Stimulated activated CD4-positive, alpha-beta T cell treated with anti-CD3 and anti-CD28 coated beads, Interleukin-1b, Interleukin-23, amount 100 ng/mL, for 4 hours (primary cell): Measurements from ENCODE around the gene SH3RF3.
A peak's percentile ranks its signal among the peaks of the same experiment; 100 is the strongest.

Experiments used
- DNase-seq, 2 donors: peaks; one replicate each; pipeline ENCODE4 v3.0.0-alpha.2; 2020; ENCODE audit warnings: low read depth in 2 of 2

Gene SH3RF3

DNA sequence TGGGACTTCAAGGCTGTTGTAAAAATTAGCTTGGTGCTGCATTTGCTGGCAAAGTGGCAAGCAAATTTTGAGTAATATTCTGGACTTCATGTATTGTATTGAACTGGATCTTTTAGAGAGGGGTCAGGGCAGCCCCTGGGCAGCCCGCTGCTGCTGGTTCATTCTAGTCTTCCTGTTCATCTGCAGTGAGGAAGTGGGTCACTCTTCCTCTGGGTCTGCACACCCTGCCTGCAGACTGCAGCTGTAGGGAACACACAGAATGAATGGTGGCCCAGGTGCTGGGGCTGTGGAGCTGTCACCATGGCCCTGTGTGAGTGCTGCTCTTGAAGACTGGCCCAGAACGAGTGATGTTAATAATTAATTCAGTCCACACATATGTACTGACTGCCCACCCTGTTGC, 9.4 kb downstream of the SH3RF3 start:
- no peak for DNase-seq

DNA sequence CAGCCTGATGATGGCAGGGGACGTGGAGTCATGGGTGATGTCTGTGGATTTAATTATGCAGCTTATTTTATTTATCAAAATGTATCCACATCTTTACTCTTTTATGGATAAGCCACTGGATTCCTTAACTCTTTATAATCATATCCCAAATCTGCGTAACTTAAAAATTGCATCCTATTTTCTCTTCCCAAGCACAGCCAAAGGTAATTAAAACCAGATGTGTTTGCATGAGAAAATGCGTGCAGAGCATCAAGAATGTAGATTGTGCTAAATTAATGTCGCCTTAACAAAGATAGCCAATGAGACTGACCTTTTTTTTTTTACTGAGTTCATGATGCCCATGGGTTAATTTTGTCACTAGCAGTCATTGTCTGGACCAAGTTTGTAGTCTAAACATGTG, 10.0 kb downstream of the SH3RF3 start:
- DNase-seq, result no peak

DNA sequence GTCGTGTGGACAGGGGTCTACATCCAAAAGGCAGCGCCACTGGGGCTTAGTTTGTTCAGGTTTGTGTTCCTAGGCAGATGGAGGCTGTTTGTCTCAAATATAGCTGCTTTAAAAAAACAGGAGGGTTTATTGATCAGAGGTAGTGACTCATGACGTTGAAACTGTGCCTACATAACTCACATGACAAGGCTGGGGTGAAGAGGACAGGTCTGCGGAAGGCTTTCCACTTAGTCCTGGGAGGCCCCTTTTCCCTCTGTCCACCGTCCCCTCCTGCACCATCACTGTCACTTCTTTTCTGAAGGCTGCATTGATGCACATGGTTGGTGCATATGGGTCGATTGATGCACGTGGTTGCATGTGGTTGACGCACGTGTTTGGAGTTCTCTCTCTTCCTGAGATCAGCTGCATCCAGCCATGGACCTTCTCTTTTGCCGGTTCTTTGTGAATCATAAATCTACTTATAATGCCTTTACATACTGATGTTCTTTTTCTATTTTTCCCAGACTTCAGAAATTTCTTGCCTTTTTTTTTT, 10.9 kb downstream of the SH3RF3 start:
- no peak for DNase-seq

DNA sequence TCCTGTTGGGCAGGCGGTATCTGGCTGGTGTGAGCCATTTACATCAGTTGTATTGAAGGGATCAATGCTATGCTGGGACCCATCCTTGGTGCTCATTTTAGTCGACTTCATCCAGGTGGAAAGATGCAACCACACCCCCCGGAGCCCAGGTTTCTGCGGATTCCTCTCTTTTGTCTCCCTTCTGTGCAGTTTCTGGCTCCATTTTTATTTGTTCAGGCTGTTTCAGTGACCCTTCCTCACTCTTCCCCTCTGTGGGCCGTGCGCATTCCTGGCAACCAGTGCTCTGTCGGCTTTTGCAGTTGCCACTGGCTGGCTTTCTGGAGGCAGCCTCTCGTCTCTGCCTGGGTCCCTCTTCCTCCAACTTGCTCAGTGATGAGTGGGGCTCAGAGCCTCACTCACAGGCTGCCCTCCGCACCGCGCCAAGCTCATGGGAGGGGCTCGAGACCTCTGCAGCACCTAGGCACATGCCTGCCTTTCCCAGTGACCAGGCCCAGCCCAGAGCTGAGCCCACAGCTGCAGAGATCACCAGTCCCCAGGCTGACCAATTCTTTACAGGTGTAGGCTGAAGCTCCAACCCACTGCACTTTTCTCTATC, 12.1 kb downstream of the SH3RF3 start:
- DNase-seq, result no peak

DNA sequence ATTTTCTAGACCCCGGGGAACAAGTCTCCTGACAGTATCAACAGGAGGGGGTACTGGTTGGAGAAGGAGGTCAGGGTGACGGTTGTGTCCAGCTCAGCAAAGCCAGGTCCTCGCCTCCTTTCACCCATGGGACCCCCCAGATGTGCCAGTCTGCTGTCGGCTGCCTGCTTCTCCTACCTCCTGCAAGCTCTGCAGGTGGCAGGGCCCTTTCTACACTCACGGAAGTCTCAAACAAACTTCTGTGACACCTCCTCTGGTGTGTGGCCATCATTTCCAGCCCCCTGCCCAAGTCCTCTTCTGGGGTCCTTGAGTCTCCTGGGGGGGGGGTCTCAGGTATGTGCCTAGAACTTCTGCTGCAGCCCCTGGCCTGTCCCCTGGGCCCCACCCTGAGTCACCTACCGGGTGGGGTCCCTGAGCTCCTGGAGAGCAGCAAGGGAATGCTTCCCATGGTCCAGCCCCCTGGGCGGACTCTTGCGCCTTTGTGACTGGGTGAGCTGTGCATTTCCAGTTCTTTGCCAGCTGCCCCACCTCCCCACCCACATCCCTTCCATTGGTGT, 12.8 kb downstream of the SH3RF3 start:
- DNase-seq, result no peak

DNA sequence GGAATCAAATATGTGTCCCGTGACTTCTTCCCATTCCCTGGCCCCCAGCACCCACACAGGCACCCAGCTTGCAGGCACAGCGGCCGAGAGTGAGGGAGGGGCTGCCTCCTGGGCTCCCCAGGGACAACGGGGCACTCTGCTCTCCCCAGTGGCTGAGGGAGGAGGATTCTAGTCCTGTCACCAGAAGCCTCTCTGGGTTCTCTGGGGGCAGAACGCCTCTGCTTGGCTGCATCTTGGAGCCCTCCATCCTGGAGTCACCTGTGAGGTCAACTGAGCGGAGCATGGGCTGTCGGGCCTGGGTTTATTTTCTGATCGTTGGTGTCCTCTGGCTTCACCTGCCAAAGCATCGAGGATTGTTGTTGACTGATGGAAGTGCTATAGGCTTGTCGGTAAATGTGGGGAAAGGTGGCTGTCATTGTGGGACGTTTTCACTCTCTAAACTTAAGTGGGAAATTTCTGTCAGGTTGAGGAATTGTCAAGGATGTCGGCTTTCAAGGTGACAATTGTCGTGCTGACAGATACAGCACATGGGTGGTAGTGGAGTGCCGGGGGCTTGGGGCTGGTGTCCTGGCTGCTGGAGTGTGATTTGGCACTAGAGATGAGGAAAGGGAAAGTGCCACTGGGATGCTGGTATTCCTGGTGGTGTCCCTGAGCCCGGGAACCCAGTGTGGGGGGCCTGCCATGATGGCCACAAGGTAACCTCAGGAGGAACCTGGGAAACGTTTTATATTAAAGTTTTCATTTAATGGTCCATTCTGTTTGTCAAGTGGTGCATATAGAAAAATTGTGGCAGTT, 13.6 kb downstream of the SH3RF3 start:
- DNase-seq, result no peak

DNA sequence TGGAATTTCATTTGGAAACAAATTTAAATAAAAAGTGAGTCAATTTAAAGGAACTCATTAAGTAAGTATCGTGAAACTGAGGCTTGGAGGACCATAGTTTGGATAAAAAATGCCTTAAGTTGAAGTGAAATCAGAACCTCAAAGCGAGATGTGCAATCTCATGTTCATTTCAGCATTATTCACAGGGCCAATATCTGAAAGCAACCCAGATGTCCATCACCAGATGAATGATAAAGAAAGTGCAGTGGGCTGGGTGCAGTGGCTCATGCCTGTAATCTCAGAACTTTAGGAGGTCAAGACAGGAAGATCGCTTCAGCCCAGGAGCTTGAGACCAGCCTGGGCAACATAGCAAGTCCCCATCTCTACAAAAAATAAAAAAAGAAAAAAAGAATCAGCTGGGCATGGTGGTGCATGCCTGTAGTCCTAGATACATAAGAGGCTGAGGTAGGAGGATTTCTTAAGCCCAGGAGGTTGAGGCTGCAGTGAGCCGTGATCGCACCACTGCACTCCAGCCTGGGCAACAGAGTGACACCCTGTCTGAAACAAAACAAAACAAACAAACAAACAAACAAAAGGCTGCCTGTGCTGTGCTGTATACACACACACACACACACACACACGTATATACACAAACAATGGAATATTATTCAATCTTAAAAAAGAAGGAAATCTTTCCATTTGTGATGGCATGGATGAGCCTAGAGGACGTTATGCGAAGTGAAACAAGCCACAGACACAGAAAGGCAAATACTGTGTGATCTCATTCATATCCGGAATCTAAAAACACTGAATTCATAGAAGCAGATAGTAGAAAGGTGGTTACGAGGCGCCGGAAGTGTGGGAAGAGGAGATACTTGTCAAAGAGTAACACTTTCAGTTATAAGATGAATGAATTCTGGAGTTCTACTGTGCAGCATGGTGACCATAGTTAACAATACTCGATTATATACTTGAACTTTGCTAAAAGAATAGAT, 14.5 kb downstream of the SH3RF3 start:
- peak; percentile 35 to 37 for DNase-seq

DNA sequence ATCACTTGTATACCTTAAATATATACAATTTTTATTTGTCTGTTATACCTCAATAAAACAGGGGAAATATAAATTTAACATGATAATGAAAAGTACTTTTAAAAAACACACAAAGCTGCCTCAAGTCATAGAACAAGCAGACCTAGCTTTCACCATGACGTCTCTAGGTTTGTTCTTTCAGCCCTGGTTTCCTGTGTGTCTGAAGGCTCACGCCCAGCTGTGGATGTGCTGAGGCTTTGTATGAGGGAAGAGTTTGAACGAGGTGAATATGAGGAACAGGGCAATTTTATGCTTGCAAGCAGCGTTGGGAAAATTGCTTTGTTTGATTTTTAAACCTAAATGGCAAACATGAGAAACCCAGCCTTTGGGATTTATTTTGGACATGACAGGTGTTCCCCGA, 15.3 kb downstream of the SH3RF3 start:
- no peak for DNase-seq

DNA sequence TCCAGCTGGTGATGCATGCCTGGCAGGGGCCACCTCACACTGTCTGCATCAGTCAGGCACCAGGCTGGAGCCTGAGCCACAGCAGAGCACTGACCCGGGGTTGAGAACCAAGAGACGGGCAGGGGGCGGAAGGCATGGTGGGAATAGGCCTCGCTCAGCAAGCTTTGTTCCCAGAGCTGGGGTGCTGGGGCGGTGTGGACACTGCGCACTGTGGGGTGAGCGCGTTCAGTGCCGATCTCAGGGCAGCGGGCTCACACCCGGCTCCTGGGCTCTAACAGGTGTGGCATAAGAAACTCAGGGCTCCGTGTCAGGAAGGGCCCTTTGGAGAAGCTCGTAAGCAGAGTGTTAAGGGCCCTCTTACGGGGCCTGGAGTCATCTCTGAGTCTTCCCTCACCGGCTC, 15.7 kb downstream of the SH3RF3 start:
- no peak for DNase-seq

DNA sequence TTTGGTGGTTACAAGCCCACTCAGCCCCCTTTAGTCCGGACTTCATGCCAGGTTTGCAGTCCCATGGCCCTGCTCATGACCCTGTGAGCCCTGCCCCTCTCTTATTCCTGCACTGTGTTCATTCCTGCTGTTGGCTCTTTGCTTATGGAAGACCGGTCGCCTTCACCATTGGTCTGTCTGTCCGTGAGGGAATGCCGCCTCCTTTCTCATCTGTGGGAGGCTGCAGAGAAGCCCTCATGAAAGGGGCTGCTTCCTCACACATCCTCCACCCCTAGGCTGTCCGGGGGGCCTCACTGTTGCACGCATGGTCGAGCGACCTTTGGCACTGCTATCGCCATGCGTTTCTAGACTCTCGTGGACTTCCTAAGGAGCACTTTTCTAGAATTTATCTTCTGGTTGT, 16.3 kb downstream of the SH3RF3 start:
- DNase-seq, result no peak

DNA sequence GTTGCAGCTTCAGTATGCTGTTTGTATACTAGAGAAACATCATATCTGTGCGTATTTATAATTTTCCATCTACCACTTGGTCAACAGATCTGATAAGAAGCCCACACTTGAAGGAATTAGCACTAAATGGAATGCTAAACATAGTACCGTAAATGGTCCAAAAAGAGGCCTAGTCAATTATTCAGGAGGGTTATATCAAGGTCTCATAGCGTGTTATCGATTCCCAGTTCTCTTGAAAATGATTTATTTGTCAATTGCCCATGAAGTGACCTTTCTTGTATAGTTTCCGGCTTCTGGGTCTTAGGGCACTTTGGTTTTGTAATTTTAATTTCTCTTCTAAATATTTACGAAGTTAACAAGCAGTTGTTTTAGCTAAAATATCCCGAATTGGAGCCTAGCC, 18.4 kb downstream of the SH3RF3 start:
- no peak for DNase-seq

DNA sequence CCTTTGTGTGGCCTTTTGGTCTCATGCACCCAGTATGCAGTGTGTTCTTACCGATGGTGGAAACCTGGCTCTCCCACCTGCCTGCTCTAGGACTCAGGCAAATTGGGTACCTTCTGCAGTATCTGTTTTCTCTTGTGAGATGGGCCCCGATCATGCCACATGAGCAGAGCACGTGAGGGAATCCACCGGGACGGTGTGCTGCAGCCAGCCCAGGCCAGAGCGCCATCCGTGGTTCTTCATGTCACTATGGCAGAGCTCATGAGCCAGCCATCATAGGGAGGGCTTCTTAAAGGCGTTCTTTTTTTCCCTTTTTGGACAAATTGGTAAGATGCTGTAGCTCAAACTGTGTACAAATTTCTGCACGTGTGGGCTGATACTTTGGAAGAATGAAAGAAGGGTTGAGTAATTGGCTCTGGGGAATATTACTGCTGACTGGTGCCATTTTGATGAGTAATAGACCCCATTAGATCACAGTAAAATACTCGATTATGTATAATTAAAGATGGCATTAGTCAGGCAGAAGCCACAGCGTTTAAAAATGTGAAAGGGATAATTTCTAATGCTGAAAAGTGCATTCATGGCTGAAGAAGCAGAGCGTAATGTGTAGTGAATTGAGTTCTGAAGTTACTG, 19.2 kb downstream of the SH3RF3 start:
- no peak for DNase-seq

DNA sequence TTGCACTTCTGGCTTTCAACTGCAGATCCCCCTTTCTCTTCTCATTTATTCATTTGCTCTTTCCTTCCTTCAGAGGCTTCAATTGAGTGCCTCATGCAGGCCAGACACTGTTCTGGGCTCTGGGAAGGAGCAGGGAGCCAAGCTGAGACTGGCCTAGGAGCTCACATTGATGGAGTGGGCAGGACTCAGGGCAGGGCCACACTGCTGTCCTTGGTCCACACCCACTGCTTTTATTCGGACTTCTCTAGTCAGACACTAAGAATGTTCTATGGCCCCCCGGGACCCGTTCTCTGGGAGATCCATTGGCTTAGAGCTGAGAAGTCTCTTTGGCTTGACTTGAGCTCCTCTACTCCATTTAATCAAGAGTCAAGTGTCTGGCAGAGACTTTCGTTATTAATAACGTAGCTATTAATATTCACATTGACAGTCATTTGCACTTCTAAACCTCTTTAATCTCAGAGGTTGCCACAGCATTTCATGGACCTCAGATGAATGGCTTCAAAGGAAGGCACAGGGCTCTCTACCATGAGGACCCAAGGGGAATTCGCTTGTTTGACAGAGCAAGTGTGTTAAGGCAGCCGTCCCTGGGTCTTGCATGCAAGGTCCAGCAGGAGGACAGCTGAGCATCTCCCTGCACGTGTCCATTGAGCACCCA, 20.1 kb downstream of the SH3RF3 start:
- no peak for DNase-seq

DNA sequence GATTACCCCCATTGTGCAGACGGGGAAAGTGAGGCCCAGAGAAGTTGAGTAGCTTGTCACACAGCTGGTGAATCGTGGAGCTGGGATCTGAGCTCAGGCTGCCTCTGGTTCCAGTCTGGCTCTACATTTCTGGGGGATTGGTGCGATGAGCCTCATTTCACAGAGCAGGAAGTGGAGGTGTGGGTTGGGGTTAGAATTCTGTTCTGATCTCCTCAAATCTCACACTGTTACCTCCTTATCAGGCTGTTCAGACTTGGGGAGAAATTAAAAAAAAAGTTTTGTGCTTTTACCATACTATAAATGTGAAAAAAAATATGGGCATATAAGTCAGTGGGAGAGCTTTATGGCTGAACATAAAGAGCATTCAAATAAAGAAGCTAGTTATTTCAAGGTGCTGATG, 21.6 kb downstream of the SH3RF3 start:
- no peak for DNase-seq

DNA sequence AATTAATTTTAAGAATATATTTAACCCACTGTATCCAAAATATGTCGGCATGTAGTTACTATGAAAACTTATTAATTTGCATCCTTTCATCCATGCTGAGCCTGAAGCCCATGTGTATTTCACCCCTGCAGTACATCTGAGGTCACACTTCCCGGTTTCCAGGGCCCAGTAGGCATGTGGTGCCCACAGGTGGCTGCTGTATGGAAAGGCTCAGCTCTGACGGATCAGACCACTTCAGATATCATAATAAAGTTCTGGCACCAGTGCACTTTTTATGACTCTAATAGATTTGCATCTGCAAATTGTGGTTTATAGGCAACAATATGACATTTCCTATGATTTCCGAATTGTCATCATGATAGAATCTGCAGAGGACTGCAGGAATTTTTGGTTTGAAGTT, 22.5 kb downstream of the SH3RF3 start:
- no peak for DNase-seq

DNA sequence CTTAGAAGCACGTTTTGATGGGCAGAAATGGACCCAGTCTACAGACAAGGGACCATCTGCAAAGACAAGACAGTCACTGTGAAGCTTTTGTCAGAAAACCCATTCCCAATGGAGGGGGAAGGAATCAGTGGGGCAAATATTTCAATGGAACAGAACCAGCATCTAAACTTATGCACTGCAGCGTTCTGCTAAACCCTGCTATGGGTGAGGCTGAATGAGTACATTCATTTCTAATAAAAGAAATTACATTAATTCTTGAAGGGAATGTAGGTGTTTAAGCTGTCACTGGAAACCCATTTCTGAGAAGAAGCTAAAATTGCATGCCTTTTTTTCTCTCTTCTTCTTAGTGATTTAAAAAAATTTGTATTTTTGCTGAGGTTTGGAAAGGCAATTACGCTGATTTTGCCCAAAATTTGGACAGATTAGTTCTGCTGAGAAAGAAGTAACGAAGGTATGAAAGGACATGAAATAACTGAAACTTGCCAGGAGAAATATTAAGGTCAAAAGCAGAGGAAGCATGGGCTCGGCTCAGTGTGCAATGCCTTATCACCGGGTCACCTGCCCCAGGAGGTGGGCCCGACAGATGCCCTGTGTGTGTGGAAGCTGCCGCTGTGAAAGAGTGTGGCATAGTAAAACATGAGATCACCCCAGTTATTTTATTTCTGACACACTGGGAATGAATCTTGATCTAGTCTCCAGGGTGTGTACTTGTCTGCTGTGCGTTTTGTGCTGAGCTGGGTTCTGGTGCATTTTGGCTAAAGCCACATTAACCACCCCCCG, 24.2 kb downstream of the SH3RF3 start:
- DNase-seq, result no peak

DNA sequence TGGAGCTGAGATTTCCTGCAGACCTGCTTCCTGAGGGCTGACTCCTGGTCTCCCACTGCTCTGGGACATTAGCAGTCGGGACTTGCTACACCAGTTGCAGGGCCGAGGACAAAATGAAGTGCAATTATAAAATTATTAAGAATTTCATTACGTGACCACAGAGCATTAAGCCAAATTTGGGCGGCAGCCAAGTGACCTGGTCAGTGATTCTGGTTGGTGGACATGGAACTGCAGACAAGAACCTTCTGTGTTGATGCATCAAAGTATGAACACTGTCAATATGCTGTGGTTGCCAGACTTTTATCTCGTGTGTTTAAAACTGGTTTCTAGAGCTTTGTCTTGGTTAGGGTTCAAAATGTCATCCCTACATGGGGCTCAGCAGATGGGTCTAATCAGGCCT, 24.8 kb downstream of the SH3RF3 start:
- DNase-seq, result no peak

DNA sequence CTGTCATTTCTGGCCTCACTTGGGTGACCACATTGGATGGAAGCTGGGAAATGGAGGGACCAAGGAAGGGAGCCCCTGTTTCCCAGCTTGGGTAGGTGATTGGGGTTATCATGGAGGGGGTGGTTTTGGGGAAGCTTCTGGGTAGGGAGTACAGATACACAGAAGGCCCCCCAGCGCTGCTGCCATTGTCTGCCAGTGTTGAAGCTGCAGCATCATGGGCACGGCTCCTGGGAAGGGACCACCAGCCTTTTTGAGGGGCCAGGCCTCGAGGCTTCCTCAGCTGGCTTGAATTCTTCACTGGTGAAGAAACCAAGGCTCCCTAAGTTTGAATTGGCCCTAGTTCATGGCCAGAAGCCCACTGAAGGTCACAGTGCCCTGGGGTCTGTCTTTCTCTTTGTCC, 25.2 kb downstream of the SH3RF3 start:
- no peak for DNase-seq

DNA sequence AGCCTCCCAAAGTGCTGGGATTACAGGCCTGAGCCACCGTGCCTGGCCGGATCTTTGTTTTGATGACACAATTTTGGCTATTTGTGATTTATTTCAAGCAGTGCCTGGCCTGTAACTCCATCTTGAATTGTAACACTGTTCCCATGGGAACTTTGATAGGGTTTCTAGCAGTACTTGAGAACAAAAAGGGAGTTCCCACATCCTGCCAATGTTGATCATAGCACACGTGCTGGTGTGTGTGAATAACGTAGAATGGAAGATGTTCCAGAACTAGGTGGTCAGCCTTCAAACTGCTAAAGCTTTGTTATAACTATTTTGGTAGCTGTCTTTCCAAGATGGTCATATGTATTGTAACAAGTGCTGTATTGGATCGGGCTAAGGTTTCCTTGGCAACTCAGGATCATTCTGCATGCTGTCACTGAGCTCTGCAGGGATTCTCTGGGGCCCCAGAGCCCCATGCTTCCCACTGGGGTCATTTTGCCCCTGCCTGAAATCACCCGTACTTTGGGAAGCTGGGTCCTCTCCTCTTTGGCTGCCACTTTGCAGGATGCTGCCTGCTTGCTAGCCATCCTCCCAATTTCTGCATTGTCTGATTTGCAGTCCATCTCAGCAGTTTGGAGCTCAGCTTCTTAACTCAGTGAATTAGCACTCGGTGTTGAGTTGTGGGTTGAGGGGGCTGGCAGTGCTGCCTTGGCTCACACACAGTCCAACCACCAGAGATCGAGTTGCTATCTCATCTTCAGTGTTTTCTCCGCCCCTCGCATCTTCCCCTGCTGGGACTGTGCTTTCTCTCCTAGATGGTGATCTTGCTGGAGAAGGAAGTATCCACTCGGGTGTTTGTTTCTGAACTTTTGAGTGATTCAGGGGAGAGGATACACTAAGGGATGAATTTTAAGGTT, 26.8 kb downstream of the SH3RF3 start:
- DNase-seq, result no peak
